HL-60 (cell line): ENCODE results near the gene JAGN1.
"Not testable (repeated sequence)": the region's sequence is repeated elsewhere in the genome, so short reads cannot be mapped to it uniquely, and the experiment has no call there.

Experiments used
- DNase-seq, 2 experiments: peaks; one replicate each; pipeline ENCODE4 v3.0.0-alpha.2; 2010 to 2020; ENCODE audit warnings: low read depth in 1 of 2, low spot score in 1 of 2
- H3K27ac ChIP-seq: fragments of 250-450 bp; sonication (Bioruptor Pico); replicated peaks from 2 replicates; pipeline ENCODE4 v1.5.1; 2020; ENCODE audit warnings: mild to moderate bottlenecking, moderate library complexity
- H3K27me3 ChIP-seq: fragments of 250-450 bp; sonication (Bioruptor Pico); 2 replicates; pipeline ENCODE4 v1.5.1; 2021; ENCODE audit warnings: mild to moderate bottlenecking, moderate library complexity; ENCODE audit not compliant: insufficient read depth, poor library complexity, severe bottlenecking
- H3K4me3 ChIP-seq: replicated peaks from 2 replicates; pipeline ENCODE4 v1.5.1; 2011; ENCODE audit warnings: mild to moderate bottlenecking, control low read depth, low read length; ENCODE audit not compliant: insufficient read depth
- GABPA ChIP-seq: IDR thresholded peaks from 2 replicates; pipeline ENCODE4 v1.6.1; 2012; ENCODE audit warnings: low read depth
- POLR2AphosphoS5 ChIP-seq: IDR thresholded peaks from 2 replicates; pipeline ENCODE4 v1.6.1; 2012; ENCODE audit warnings: low read depth
- SPI1 ChIP-seq: IDR thresholded peaks from 2 replicates; pipeline ENCODE4 v1.6.1; 2012; ENCODE audit warnings: low read depth, mild to moderate bottlenecking, borderline replicate concordance
- TF ChIP-seq, protein P1 (sequence below): IDR thresholded peaks from 2 replicates; pipeline ENCODE4 v1.6.1; 2012; ENCODE audit warnings: low read depth; ENCODE audit not compliant: insufficient replicate concordance
- TF ChIP-seq, protein P2 (sequence below): IDR thresholded peaks from one replicate; pipeline ENCODE4 v1.5.1; 2011; ENCODE audit warnings: low read length, control low read depth, inconsistent platforms; ENCODE audit not compliant: insufficient read depth

The JAGN1 gene

DNA sequence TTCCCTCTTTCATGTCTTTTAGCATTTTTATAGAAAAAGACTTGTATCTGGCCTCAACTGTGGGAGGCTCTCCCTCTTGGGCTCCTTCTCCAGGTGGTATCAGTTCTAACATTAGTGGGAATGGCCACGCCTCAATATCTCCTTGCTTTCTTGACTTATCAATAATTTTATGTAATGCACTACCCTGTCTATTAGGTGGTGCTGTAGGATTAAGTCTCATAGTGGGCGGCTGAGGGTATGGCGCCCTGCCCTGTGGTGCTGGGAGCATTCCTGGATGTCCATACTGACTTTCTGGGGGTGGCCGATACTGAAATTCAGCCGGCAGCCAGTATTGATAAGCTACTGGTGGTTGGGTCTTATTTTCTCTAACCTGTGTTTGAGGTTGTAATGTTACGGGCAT is 37.9 kb upstream of the JAGN1 start:
- no peak overlapping the region for H3K27ac ChIP-seq
- H3K4me3 ChIP-seq = no peak overlapping the region
- TF ChIP-seq, protein P1, sequence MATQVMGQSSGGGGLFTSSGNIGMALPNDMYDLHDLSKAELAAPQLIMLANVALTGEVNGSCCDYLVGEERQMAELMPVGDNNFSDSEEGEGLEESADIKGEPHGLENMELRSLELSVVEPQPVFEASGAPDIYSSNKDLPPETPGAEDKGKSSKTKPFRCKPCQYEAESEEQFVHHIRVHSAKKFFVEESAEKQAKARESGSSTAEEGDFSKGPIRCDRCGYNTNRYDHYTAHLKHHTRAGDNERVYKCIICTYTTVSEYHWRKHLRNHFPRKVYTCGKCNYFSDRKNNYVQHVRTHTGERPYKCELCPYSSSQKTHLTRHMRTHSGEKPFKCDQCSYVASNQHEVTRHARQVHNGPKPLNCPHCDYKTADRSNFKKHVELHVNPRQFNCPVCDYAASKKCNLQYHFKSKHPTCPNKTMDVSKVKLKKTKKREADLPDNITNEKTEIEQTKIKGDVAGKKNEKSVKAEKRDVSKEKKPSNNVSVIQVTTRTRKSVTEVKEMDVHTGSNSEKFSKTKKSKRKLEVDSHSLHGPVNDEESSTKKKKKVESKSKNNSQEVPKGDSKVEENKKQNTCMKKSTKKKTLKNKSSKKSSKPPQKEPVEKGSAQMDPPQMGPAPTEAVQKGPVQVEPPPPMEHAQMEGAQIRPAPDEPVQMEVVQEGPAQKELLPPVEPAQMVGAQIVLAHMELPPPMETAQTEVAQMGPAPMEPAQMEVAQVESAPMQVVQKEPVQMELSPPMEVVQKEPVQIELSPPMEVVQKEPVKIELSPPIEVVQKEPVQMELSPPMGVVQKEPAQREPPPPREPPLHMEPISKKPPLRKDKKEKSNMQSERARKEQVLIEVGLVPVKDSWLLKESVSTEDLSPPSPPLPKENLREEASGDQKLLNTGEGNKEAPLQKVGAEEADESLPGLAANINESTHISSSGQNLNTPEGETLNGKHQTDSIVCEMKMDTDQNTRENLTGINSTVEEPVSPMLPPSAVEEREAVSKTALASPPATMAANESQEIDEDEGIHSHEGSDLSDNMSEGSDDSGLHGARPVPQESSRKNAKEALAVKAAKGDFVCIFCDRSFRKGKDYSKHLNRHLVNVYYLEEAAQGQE = no peak
- no peak for TF ChIP-seq POLR2AphosphoS5
- TF ChIP-seq SPI1 = no peak
- TF ChIP-seq, protein P2, sequence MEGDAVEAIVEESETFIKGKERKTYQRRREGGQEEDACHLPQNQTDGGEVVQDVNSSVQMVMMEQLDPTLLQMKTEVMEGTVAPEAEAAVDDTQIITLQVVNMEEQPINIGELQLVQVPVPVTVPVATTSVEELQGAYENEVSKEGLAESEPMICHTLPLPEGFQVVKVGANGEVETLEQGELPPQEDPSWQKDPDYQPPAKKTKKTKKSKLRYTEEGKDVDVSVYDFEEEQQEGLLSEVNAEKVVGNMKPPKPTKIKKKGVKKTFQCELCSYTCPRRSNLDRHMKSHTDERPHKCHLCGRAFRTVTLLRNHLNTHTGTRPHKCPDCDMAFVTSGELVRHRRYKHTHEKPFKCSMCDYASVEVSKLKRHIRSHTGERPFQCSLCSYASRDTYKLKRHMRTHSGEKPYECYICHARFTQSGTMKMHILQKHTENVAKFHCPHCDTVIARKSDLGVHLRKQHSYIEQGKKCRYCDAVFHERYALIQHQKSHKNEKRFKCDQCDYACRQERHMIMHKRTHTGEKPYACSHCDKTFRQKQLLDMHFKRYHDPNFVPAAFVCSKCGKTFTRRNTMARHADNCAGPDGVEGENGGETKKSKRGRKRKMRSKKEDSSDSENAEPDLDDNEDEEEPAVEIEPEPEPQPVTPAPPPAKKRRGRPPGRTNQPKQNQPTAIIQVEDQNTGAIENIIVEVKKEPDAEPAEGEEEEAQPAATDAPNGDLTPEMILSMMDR = no peak
- TF ChIP-seq GABPA = no peak
- no peak for DNase-seq
- no peaks in the 10 kb centered on the region for H3K27me3 ChIP-seq

DNA sequence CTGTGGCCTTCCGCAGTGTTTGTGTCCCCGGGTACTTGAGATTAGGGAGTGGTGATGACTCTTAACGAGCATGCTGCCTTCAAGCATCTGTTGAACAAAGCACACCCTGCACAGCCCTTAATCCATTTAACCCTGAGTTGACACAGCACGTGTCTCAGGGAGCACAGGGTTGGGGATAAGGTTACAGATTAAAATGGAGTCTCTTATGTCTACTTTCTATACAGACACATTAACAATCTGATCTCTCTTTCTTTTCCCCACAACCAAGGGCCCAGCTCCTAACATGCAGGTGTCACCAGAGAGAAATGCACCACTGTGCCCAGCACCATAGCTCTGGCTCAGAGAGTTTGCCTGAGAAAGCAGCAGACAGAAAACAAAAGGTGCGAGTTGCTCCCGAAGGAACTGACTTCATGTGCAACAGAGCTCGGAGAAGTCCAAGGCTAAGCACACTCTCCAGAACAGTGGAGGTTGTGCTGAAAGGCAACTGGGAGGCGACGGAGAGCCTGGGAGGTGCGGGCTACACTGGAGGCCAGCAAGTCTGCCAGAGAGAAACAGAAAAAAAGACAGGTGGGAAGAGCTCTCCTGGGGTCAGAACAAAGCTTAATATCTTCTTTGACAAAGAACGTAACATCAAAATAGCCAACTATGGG is 36.0 kb upstream of the JAGN1 start:
- not testable (repeated sequence) for H3K27me3 ChIP-seq, H3K27ac ChIP-seq, DNase-seq, H3K4me3 ChIP-seq

DNA sequence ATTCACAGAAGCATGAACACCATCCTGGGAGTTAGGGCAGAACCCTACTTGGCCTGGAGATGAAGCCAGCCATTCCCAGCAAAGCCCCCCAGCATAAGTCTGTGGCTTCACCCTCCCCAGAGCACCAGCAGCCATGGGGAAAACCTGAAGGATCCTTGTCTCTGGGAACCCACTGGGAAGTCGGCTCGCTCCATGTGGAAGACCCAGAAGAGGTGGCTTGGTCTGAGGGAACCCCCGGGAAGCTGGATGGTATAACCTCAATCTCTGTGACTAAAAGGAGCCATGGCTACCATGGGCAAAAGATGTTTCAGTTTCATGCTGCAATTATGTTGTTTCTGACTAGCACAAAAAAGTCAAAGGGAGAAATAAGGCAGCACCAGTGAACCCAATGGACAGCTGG is 34.8 kb upstream of the JAGN1 start:
- DNase-seq = no peak
- TF ChIP-seq, protein P2 = no peak
- TF ChIP-seq GABPA (no peak), SPI1 (no peak), POLR2AphosphoS5 (no peak)
- TF ChIP-seq, protein P1 = no peak
- no peak overlapping the region for H3K27ac ChIP-seq
- H3K4me3 ChIP-seq = no peak overlapping the region
- H3K27me3 ChIP-seq = no peaks in the 10 kb centered on the region

DNA sequence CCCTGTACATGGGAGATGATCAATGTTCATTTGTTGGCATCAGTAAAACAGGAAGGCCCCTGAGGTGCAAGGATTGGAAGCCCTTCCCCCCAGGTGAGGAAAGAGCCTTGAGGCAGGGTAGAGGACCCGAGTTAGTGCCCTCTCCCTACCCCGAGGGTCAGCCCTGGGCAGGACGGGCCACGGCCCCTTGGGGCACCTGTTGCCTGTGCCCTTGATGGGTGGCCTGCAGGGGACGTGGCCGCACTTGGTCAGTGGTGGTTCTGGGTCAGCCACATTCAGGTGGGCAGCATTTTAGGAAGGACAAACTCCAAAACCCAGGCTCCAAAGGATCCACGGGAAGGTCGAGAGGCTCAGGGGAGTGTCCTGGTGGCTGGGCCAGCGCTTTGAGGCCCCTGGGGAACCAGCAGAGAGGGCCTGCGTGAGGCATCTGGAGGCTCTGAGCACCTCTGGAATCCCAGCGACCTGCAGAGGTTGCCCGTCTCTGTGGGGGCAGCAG is 30.8 kb upstream of the JAGN1 start:
- no peak overlapping the region for H3K27ac ChIP-seq
- TF ChIP-seq SPI1 = no peak
- DNase-seq = no peak
- no peak overlapping the region for H3K4me3 ChIP-seq
- H3K27me3 ChIP-seq = no peaks in the 10 kb centered on the region

DNA sequence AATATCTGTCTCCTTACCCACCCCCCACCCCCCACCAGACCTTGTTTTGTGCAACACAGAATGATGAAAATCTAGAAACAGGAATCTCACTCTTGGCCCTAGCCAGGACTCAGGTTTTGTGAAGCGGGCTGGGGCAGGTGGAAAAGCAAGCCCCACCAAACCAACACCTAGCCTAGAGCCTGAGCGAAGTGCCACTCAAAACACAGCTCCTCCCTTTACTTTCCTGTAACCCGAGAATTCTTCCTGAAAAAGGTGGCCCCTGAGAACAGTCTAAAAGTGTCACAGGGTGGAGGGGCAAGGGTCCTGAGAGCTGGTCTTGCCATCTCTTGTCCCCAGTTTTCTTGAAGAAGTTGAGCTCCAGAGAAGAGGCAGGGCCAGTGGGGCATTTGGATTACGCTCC is 29.2 kb upstream of the JAGN1 start:
- no peak for TF ChIP-seq GABPA
- TF ChIP-seq, protein P1 = no peak
- Histone ChIP-seq H3K27me3 (no peaks in the 10 kb centered on the region), H3K4me3 (no peak overlapping the region), H3K27ac (no peak overlapping the region)
- DNase-seq = no peak
